Esophagus (tissue), 2 donors: ENCODE measurements around the gene PCID2. TPM values are rescaled to one million over a fixed set of nuclear protein-coding genes. Genes with fewer than 3 reads are reported as not detected.
A peak's percentile ranks its signal among the peaks of the same experiment; 100 is the strongest.

Source experiments
- H3K27ac ChIP-seq, 2 donors: one replicate each; pipeline ENCODE4 v1.5.1; 2013; ENCODE audit warnings: low read depth in 2 of 2, mild to moderate bottlenecking in 2 of 2, inconsistent platforms in 1 of 2, low read length in 1 of 2, moderate library complexity in 1 of 2
- H3K27me3 ChIP-seq, 2 donors: one replicate each; pipeline ENCODE4 v1.6.1; 2013; ENCODE audit warnings: low read length in 2 of 2, control low read depth in 1 of 2, mild to moderate bottlenecking in 1 of 2; ENCODE audit not compliant: insufficient read depth in 2 of 2, control insufficient read depth in 1 of 2
- H3K36me3 ChIP-seq, 2 donors: one replicate each; pipeline ENCODE4 v1.6.1; 2013; ENCODE audit warnings: low read length in 1 of 2; ENCODE audit not compliant: control insufficient read depth in 2 of 2, insufficient read depth in 2 of 2
- H3K4me1 ChIP-seq, 2 donors: one replicate each; pipeline ENCODE4 v1.6.1; 2013; ENCODE audit warnings: low read length in 1 of 2; ENCODE audit not compliant: control insufficient read depth in 2 of 2, insufficient read depth in 2 of 2
- H3K4me3 ChIP-seq, 2 donors: one replicate each; pipeline ENCODE4 v1.5.1; 2013; ENCODE audit warnings: low read length in 2 of 2, mild to moderate bottlenecking in 2 of 2, low read depth in 1 of 2, moderate library complexity in 1 of 2
- H3K9me3 ChIP-seq, 2 donors: one replicate each; pipeline ENCODE4 v1.6.1; 2013; ENCODE audit warnings: mild to moderate bottlenecking in 2 of 2, low read depth in 1 of 2, low read length in 1 of 2, moderate library complexity in 1 of 2; ENCODE audit not compliant: control insufficient read depth in 2 of 2, insufficient read depth in 1 of 2
- WGBS, 2 donors: extraction: QIAGEN DNeasy Blood & Tissue Kit; methylation state at CpG; one replicate each; pipeline ENCODE4 v1.1.7; 2013; 5-methylcytosine and 5-hydroxymethylcytosine counted together
- polyA plus RNA-seq, 2 donors: library from polyadenylated mRNA; stranded (reverse); fragments of 200-250 nt; gene quantifications; one replicate each; pipeline ENCODE4 v1.2.3, GENCODE V29; 2013
- donor health status: healthy with polysubstance abuse.
- donor health status: Bipolar disorder and iron deficiency.

PCID2 gene
- polyA plus RNA-seq, 2 donors = 17.8 to 20.7 TPM

DNA sequence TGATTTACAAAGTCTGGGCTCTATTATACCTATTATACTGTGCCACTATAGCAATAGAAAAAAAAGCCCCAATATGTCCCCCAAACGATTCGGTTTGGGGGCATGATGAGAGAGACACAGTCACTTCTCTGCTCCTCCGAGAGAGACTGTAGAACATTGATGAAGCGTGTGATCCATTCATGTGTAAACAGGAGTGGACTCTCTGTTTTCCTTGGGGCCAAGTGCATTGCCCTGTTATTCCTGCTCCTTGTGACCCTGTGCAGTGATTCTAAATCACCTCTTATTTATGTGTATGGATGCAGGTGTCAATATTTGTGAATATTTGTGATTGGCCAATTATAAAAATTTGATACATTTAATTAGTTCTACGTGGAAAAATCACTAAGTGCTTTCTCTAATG, 68.9 kb downstream of the PCID2 start:
- Histone ChIP-seq H3K27ac (no peak overlapping the region), H3K4me1 (peaks cover 0 to 2% of the 10 kb centered on the region in 2 donors), H3K36me3 (no peaks in the 10 kb centered on the region), H3K27me3 (no peaks in the 10 kb centered on the region), H3K4me3 (no peak overlapping the region), H3K9me3 (peaks cover 0 to 4% of the 10 kb centered on the region in 2 donors)
- WGBS, 2 donors = 80 to 81% methylated on average over 5 of the region's 5 CpGs

DNA sequence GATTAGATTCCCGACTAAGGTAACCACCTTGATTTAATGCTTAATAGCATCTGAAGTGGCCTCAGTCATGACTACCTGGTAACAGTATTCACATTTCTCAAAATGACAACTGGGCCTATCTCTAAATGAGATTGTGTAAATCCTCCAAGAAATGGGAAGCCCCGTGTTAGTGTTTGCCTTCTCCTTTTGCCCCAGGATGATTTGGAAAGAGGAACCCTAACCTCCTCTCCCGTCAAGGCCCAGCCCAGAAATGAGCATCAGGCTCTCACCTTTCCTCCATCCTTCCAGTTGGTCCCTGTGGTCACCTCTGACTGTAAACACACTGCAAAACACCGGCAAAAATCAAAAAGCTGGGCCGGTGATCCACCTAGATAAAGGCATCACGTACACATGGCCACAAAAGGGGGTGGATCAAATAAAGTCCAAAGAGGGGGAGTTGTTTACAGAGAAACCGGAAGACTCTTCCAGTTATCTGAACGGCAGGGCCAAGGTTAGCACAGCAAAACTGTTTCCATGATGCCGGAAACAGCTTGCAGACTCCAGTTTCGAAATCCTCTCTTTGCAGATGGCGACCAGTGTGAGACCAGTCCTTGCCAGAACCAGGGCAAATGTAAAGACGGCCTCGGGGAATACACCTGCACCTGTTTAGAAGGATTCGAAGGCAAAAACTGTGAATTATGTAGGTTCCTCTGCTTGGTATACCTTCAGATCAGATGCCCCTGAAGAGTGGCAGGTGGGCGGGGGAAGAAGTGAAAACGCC, 69.5 kb downstream of the PCID2 start:
- 70 to 72% methylated on average over 16 of the region's 16 CpGs for WGBS, 2 donors
- Histone ChIP-seq H3K27me3 (no peaks in the 10 kb centered on the region), H3K4me1 (peaks cover 0 to 2% of the 10 kb centered on the region in 2 donors), H3K36me3 (no peaks in the 10 kb centered on the region), H3K4me3 (no peak overlapping the region), H3K27ac (no peak overlapping the region), H3K9me3 (peaks cover 0 to 4% of the 10 kb centered on the region in 2 donors)

GRCh38 chr13:113137691-113138298, 70.7 kb downstream of the PCID2 start:
- WGBS, 2 donors = 78 to 85% methylated on average over 11 of the region's 11 CpGs
- Histone ChIP-seq H3K27ac (no peak overlapping the region), H3K4me3 (no peak overlapping the region)

DNA sequence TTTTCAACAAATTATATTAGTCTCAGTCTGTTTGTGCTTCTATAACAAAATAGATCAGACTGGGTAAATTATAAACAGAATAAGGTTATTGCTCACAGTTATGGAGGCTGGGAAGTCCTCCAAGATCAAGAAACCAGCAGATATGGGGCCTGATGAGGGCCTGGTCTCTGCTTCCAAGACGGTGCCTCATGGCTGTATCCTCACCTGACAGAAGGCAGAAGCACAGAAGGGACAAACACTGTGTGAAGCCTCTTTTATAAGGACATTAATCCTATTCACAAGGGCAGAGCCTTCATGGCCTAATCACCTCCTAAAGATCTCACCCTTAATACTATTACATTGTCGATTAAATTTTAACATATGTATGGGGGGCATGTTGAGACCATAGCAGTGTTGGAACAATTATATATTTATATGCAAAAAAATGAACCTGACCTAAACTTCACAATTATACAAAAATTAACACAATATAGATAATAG, 73.1 kb downstream of the PCID2 start:
- 72 to 94% methylated on average over 2 of the region's 2 CpGs for WGBS, 2 donors
- H3K9me3 ChIP-seq = no peaks in the 10 kb centered on the region
- H3K27me3 ChIP-seq = no peaks in the 10 kb centered on the region
- H3K4me1 ChIP-seq = peaks cover 0 to 2% of the 10 kb centered on the region in 2 donors
- H3K36me3 ChIP-seq = no peaks in the 10 kb centered on the region
- no peak overlapping the region for H3K27ac ChIP-seq
- H3K4me3 ChIP-seq = no peak overlapping the region

More at GRCh38 chr13:113137691-113138298, 70.7 kb downstream of the PCID2 start:
- Histone ChIP-seq H3K27me3 (no peaks in the 10 kb centered on the region), H3K36me3 (no peaks in the 10 kb centered on the region), H3K4me1 (peaks cover 0 to 2% of the 10 kb centered on the region in 2 donors), H3K9me3 (peaks cover 0 to 4% of the 10 kb centered on the region in 2 donors)

- WGBS, 2 donors = 41 to 51% methylated on average over 59 to 60 of the region's 60 CpGs
- H3K4me1 ChIP-seq = no peaks in the 10 kb centered on the region
- peak overlapping the region in 1 of 2 donors; percentile 31 for H3K4me3 ChIP-seq
- no peaks in the 10 kb centered on the region for H3K9me3 ChIP-seq
- H3K27ac ChIP-seq = no peak overlapping the region
- no peaks in the 10 kb centered on the region for H3K36me3 ChIP-seq
- no peaks in the 10 kb centered on the region for H3K27me3 ChIP-seq
Measured at GRCh38 chr13:113129921-113130750, 78.3 kb downstream of the PCID2 start.

GRCh38 chr13:113129480-113129879, 79.0 kb downstream of the PCID2 start:
- Histone ChIP-seq H3K36me3 (no peaks in the 10 kb centered on the region), H3K9me3 (no peaks in the 10 kb centered on the region), H3K4me1 (no peaks in the 10 kb centered on the region), H3K4me3 (no peak overlapping the region), H3K27me3 (no peaks in the 10 kb centered on the region), H3K27ac (no peak overlapping the region)
- WGBS, 2 donors = 75% methylated on average over 27 of the region's 27 CpGs

Other genes starting within 250 kb of the PCID2 start
- gene MCF2L, start 239.5 kb downstream of the PCID2 start, polyA plus RNA-seq = 10 to 100 TPM; 10.9 to 19.4 TPM
- under 1 TPM in 1 of 2 donors, not detected in 1; 0.01 TPM for gene F7, start 102.9 kb downstream of the PCID2 start, polyA plus RNA-seq
- 1 to 10 TPM; 1.6 to 4.5 TPM for gene F10, start 85.9 kb downstream of the PCID2 start, polyA plus RNA-seq
- gene PROZ, start 50.0 kb downstream of the PCID2 start, polyA plus RNA-seq = not detected
- gene CUL4A, start 944 bp upstream of the PCID2 start, polyA plus RNA-seq = 10 to 100 TPM; 21.0 to 31.2 TPM
- 10 to 100 TPM; 45.5 to 71.5 TPM for gene LAMP1, start 88.6 kb upstream of the PCID2 start, polyA plus RNA-seq
- gene GRTP1, start 155.5 kb upstream of the PCID2 start, polyA plus RNA-seq = 10 to 100 TPM; 13.9 to 15.8 TPM
- under 1 TPM; 0.51 to 0.89 TPM for gene ADPRHL1, start 244.8 kb upstream of the PCID2 start, polyA plus RNA-seq